Psoas muscle (tissue), 8 donors: ENCODE measurements around the gene CENPU. TPM values are rescaled to one million over a fixed set of nuclear protein-coding genes. Genes with fewer than 3 reads are reported as not detected.

Source experiments
- ATAC-seq, 4 donors: fragments of 200-7000 bp; cut with Tn5 transposase; one replicate each; pipeline ENCODE4 v1.9.1; 2020; ENCODE audit warnings: moderate library complexity in 3 of 4, mild to moderate bottlenecking in 2 of 4
- DNase-seq, 2 donors: peaks; one replicate each; pipeline ENCODE4 v3.0.0-alpha.2; 2020
- H3K27ac ChIP-seq: fragments of 200-600 bp; one replicate; pipeline ENCODE4 v1.8.0; 2022
- H3K27me3 ChIP-seq, 3 donors: fragments of 200-600 bp in 1 of 3; one replicate each; pipeline versions ENCODE4 v1.6.1 to v1.8.0; 2013 to 2022; ENCODE audit warnings: low read length in 2 of 3, mild to moderate bottlenecking in 2 of 3, moderate library complexity in 1 of 3; ENCODE audit not compliant: insufficient read depth in 3 of 3
- H3K36me3 ChIP-seq, 2 donors: fragments of 200-600 bp in 1 of 2; one replicate each; pipeline versions ENCODE4 v1.6.1 to v1.8.0; 2013 to 2022; ENCODE audit warnings: low read depth in 1 of 2, mild to moderate bottlenecking in 1 of 2, moderate library complexity in 1 of 2; ENCODE audit not compliant: insufficient read depth in 1 of 2
- H3K4me1 ChIP-seq: fragments of 200-600 bp; one replicate; pipeline ENCODE4 v1.8.0; 2022
- H3K4me3 ChIP-seq: fragments of 200-600 bp; one replicate; pipeline ENCODE4 v1.8.0; 2022; ENCODE audit warnings: mild to moderate bottlenecking
- H3K9me3 ChIP-seq: fragments of 200-600 bp; one replicate; pipeline ENCODE4 v1.8.0; 2022
- WGBS, 3 donors: extraction: QIAGEN DNeasy Blood & Tissue Kit; methylation state at CpG; one replicate each; pipeline versions ENCODE4 v1.1.6 to v1.1.7; 2013; 5-methylcytosine and 5-hydroxymethylcytosine counted together
- intact Hi-C, 2 donors: fragments of 100-400 bp; cut with DNase I; formaldehyde crosslinking; loops; one replicate each; pipeline versions ENCODE4 v1.11.0 to v1.14.2; 2022
- polyA plus RNA-seq, 3 donors: library from polyadenylated mRNA; stranded (reverse); fragments of 200-250 nt; gene quantifications; one replicate each; pipeline ENCODE4 v1.2.3, GENCODE V29; 2013
- total RNA-seq, 4 donors: library from RNA; stranded (reverse); fragmentation: NEBNext Ultra II Directional in 2 of 4; extraction: Animal tissue kit (Norgen Biotek cat#: 25700) in 2 of 4; gene quantifications; one replicate each; pipeline versions ENCODE4 v1.2.1 to v1.2.4, GENCODE V29; 2021 to 2023
- TF ChIP-seq, protein P1 (sequence below): fragments of 200-600 bp; IDR thresholded peaks from one replicate; pipeline ENCODE4 v1.8.0; 2022; ENCODE audit warnings: antibody characterized with exemption
- donor health status: healthy with polysubstance abuse.
- donor health status: DM: no; HTN: no; CAD: no; lungs with moderate emphysema.
- donor health status: Bipolar disorder and iron deficiency.
- donor health status: healthy.
- donor health status: DM: yes; HTN: yes; CAD: no.
- donor health status: DM: no; HTN: no; CAD: no.
- donor health status: DM: no; HTN: no; CAD: no.
- donor health status: DM: yes; HTN: yes; CAD: no.

The CENPU gene
- total and polyA plus RNA-seq, 7 donors: 0.63 to 2.0 (median 1.1) TPM

DNA sequence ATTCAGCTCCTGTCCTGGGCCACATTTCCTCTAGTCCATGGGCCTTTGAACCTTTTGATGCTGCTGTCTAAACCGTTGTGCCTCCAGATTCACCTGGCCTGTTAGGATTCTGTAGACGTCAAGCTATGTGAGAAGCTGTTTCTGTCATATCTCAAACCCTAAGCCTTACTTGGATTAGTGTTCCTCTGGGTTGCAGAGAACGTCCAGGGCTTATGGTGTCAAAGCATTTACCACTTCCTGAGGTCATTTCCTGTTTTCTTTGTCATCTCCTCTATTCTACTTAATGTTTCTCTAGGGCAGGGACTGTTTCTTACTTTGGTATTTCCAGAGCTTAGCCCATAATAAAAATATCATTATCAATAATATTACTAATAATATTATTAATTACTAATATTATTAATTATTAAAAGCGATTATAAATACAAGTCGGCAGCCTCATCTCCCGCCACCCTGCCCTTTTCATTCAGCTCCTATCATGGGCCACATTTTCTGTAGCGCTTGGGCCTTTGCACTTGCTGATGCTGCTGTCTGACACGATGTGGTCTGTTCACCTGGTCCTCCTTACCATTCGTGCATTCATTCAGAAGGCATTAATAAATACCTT lies 65.3 kb downstream of the CENPU start:
- ATAC-seq (no peak), DNase-seq (no peak)
- Histone ChIP-seq H3K9me3 (no peaks in the 10 kb centered on the region), H3K4me1 (no peaks in the 10 kb centered on the region), H3K4me3 (no peak overlapping the region), H3K27ac (no peak overlapping the region), H3K36me3 (peaks cover 0 to 70% of the 10 kb centered on the region in 2 donors), H3K27me3 (no peaks in the 10 kb centered on the region)
- intact Hi-C loops: no loop called here
- TF ChIP-seq, protein P1, sequence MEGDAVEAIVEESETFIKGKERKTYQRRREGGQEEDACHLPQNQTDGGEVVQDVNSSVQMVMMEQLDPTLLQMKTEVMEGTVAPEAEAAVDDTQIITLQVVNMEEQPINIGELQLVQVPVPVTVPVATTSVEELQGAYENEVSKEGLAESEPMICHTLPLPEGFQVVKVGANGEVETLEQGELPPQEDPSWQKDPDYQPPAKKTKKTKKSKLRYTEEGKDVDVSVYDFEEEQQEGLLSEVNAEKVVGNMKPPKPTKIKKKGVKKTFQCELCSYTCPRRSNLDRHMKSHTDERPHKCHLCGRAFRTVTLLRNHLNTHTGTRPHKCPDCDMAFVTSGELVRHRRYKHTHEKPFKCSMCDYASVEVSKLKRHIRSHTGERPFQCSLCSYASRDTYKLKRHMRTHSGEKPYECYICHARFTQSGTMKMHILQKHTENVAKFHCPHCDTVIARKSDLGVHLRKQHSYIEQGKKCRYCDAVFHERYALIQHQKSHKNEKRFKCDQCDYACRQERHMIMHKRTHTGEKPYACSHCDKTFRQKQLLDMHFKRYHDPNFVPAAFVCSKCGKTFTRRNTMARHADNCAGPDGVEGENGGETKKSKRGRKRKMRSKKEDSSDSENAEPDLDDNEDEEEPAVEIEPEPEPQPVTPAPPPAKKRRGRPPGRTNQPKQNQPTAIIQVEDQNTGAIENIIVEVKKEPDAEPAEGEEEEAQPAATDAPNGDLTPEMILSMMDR: no peak
- 70 to 87% (median 84%) methylated on average over 9 of the region's 9 CpGs for WGBS, 3 donors

DNA sequence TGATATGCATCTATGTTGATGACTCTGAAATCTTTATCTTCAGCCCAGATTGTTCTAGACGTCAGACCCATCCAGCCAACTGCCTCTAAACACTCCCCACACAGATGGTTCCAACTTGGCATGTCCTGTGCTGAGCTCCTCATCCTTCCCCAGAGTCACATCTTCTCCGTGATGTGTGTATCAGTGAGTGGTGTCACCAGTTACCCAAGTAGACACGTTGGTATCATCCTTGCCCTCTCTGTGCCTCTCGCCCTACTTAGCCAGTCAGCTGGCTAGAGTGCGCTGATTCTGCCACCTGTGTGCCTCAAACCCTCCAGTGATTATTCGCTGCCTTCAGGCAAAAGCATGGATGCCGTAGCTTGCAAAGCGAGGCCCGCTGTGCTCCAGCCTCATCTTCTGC lies 65.8 kb downstream of the CENPU start:
- intact Hi-C loops: no loop called here
- no peak overlapping the region for H3K27ac ChIP-seq
- WGBS, 3 donors: 86 to 93% (median 92%) methylated on average over 9 of the region's 9 CpGs

DNA sequence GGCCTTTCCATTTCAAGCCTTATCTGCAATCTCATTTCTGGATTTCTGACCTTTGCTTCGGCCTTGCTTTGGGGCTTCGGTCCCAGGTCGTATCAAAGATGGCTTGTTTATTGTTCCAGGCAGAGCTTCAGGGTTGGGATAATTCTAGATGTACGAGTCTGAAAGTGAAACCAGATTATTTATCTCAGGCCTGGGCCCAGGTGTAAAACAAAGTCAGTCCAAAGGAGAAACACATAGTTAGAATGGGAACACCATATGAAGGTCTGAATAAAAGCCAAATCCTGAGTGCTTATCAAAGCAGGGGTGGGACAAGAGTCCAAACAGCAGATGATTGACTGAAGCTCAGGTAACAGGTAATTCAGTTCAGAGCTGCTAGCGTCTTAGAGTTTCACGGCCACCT lies 67.2 kb downstream of the CENPU start:
- peaks cover 0 to 61% of the 10 kb centered on the region in 2 donors for H3K36me3 ChIP-seq

More for the DNA sequence above, 65.8 kb downstream of the CENPU start:
- no peaks in the 10 kb centered on the region for H3K4me1 ChIP-seq
- H3K4me3 ChIP-seq: no peak overlapping the region
- H3K36me3 ChIP-seq: peaks cover 0 to 70% of the 10 kb centered on the region in 2 donors
- no peaks in the 10 kb centered on the region for H3K27me3 ChIP-seq
- DNase-seq: no peak
- H3K9me3 ChIP-seq: no peaks in the 10 kb centered on the region
- TF ChIP-seq, protein P1: no peak
- no peak for ATAC-seq

DNA sequence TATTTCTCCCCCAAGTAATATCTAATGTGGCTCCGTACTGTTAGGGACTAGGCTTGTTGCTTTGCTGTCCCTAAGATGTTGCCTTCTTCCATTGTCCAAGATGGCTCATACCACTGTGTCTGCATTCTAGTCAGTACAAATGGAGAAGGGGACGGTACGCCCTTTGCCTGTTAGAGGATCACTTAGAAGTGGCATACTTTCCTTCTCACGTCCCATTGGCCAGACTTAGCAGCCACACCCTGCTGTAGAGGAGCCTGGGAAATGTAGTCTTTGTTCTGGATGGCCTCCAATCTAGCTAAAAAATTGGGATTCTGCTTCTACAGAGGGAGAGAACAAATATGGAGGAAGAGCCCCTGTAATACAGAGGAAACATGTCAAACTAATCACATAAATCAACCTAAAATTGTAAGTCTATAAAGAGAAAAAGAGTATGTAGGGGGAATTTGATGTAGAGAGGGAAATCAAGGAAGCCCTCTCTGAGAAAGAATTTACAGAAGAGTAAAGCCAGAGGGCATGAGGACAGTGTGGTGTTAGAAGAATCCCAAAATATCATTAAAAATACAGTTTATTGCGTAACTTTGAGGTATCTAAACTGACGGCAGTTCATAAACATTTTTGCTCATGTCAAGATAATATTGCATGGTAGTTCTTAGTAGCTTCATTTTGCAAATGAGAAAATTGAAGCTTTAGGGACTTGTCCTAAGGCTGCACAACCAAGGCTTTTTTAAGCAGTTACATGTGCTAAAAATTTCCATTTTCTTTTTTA lies 69.3 kb downstream of the CENPU start:
- Histone ChIP-seq H3K4me1 (no peaks in the 10 kb centered on the region), H3K36me3 (peaks cover 0 to 64% of the 10 kb centered on the region in 2 donors), H3K9me3 (no peaks in the 10 kb centered on the region), H3K27me3 (no peaks in the 10 kb centered on the region), H3K27ac (no peak overlapping the region), H3K4me3 (no peak overlapping the region)
- TF ChIP-seq, protein P1: no peak
- ATAC-seq (peak; percentile 57 to 89 (median 76)), DNase-seq (no peak)
- intact Hi-C loops: no loop called here
- WGBS, 3 donors: 59 to 68% (median 60%) methylated on average over 6 of the region's 6 CpGs

More for the DNA sequence above, 67.2 kb downstream of the CENPU start:
- TF ChIP-seq, protein P1: no peak
- H3K9me3 ChIP-seq: no peaks in the 10 kb centered on the region
- no peaks in the 10 kb centered on the region for H3K27me3 ChIP-seq
- no peak overlapping the region for H3K27ac ChIP-seq
- H3K4me1 ChIP-seq: no peaks in the 10 kb centered on the region
- ATAC-seq (no peak), DNase-seq (no peak)
- H3K4me3 ChIP-seq: no peak overlapping the region
- intact Hi-C loops: no loop called here
- 77 to 83% (median 79%) methylated on average over 6 of the region's 6 CpGs for WGBS, 3 donors
